ENCODE results near the gene BICD1. TPM values are rescaled to one million over a fixed set of nuclear protein-coding genes. Genes with fewer than 3 reads are reported as not detected.

The BICD1 gene
- total and polyA plus RNA-seq, 4 donors, result 6.1 to 22.9 (median 12.8) TPM

DNA sequence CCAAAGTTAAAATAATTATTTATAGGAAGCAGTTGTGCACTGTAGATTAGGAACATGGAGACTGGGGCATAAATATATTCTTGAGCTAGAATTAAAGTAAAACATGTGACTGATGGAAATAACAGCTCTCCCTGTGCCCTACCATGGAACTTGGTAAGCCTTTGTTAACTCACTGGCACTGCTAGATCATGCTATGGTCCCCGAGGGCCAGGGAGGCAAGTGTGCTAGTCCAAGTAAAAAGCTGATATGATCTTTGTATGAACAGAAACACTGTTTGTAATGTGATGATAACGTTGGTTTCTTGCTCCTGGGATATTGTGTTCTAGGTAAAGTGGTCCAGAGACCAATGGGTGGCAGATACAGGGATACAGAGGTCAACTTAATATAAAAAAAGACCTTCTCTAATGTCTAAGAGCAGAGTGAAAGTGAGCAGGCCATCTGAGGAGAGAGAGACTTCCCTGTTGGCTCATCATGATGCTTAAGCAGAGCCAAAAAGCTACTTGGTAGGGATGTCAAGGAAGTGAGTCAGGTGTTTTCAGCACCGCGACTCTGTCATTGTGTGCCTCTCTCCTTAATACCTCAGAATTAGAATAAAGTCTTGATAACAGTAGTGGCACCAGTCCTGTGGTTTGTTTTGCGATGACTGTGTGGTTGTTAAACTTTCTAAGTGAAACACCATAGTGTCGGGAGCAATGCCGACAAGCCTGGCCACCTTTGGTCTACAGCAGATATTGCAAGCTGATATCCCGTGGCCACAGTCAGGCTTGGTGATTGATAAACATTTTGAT lies 27.6 kb downstream of the BICD1 start:
- H3K27ac ChIP-seq (ENCODE audit: low read depth in 1 of 2, low read length in 1 of 2), result no peak overlapping the region
- ATAC-seq (ENCODE audit: insufficient read depth, low FRiP score) (no peak), DNase-seq (peak in 1 of 3 donors; percentile 12)
- H3K9ac ChIP-seq (ENCODE audit: insufficient read depth in 1 of 2, low read length in 2 of 2), result no peak overlapping the region
- peaks cover 0 to 6% (median 0%) of the 10 kb centered on the region in 5 donors for H3K4me1 ChIP-seq (ENCODE audit: control insufficient read depth in 5 of 5, insufficient read depth in 5 of 5, low read length in 5 of 5)
- H3K27me3 ChIP-seq (ENCODE audit: control insufficient read depth in 3 of 3, insufficient read depth in 3 of 3, low read length in 2 of 3), result no peaks in the 10 kb centered on the region
- H3K4me3 ChIP-seq, result no peak overlapping the region
- H3K36me3 ChIP-seq (ENCODE audit: control insufficient read depth in 4 of 4, insufficient read depth in 4 of 4, low read length in 4 of 4), result no peaks in the 10 kb centered on the region
- peaks cover 0 to 2% (median 0%) of the 10 kb centered on the region in 4 donors for H3K9me3 ChIP-seq (ENCODE audit: control insufficient read depth in 4 of 4, insufficient read depth in 3 of 4, low read length in 3 of 4)
- WGBS, 2 donors, result 30 to 56% methylated on average over 8 of the region's 8 CpGs
- TF ChIP-seq, protein P1, sequence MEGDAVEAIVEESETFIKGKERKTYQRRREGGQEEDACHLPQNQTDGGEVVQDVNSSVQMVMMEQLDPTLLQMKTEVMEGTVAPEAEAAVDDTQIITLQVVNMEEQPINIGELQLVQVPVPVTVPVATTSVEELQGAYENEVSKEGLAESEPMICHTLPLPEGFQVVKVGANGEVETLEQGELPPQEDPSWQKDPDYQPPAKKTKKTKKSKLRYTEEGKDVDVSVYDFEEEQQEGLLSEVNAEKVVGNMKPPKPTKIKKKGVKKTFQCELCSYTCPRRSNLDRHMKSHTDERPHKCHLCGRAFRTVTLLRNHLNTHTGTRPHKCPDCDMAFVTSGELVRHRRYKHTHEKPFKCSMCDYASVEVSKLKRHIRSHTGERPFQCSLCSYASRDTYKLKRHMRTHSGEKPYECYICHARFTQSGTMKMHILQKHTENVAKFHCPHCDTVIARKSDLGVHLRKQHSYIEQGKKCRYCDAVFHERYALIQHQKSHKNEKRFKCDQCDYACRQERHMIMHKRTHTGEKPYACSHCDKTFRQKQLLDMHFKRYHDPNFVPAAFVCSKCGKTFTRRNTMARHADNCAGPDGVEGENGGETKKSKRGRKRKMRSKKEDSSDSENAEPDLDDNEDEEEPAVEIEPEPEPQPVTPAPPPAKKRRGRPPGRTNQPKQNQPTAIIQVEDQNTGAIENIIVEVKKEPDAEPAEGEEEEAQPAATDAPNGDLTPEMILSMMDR (IDR thresholded peaks at IDR 0.05; ENCODE audit: control extremely low read depth, extremely low read depth), result no peak

- Histone ChIP-seq H3K36me3 (ENCODE audit: control insufficient read depth in 4 of 4, insufficient read depth in 4 of 4, low read length in 4 of 4) (no peaks in the 10 kb centered on the region), H3K27me3 (ENCODE audit: control insufficient read depth in 3 of 3, insufficient read depth in 3 of 3, low read length in 2 of 3) (no peaks in the 10 kb centered on the region), H3K4me3 (no peak overlapping the region), H3K27ac (ENCODE audit: low read depth in 1 of 2, low read length in 1 of 2) (no peak overlapping the region), H3K9me3 (ENCODE audit: control insufficient read depth in 4 of 4, insufficient read depth in 3 of 4, low read length in 3 of 4) (peaks cover 0 to 2% (median 0%) of the 10 kb centered on the region in 4 donors), H3K9ac (ENCODE audit: insufficient read depth in 1 of 2, low read length in 2 of 2) (no peak overlapping the region), H3K4me1 (ENCODE audit: control insufficient read depth in 5 of 5, insufficient read depth in 5 of 5, low read length in 5 of 5) (peaks cover 0 to 6% (median 0%) of the 10 kb centered on the region in 5 donors)
- TF ChIP-seq, protein P1 (IDR thresholded peaks at IDR 0.05; ENCODE audit: control extremely low read depth, extremely low read depth), result no peak
- DNase-seq (no peak), ATAC-seq (ENCODE audit: insufficient read depth, low FRiP score) (no peak)
- 92% methylated on average over 2 of the region's 2 CpGs for WGBS, 2 donors
Measured at GRCh38 chr12:32135967-32136366, 29.3 kb downstream of the BICD1 start.

GRCh38 chr12:32136404-32136803 lies 29.8 kb downstream of the BICD1 start:
- WGBS, 2 donors, result 71 to 79% methylated on average over 4 of the region's 4 CpGs
- Histone ChIP-seq H3K27me3 (ENCODE audit: control insufficient read depth in 3 of 3, insufficient read depth in 3 of 3, low read length in 2 of 3) (no peaks in the 10 kb centered on the region), H3K36me3 (ENCODE audit: control insufficient read depth in 4 of 4, insufficient read depth in 4 of 4, low read length in 4 of 4) (no peaks in the 10 kb centered on the region), H3K9me3 (ENCODE audit: control insufficient read depth in 4 of 4, insufficient read depth in 3 of 4, low read length in 3 of 4) (peaks cover 0 to 2% (median 0%) of the 10 kb centered on the region in 4 donors), H3K4me1 (ENCODE audit: control insufficient read depth in 5 of 5, insufficient read depth in 5 of 5, low read length in 5 of 5) (peaks cover 0 to 6% (median 0%) of the 10 kb centered on the region in 5 donors), H3K4me3 (no peak overlapping the region), H3K27ac (ENCODE audit: low read depth in 1 of 2, low read length in 1 of 2) (no peak overlapping the region), H3K9ac (ENCODE audit: insufficient read depth in 1 of 2, low read length in 2 of 2) (no peak overlapping the region)
- DNase-seq, result no peak
- TF ChIP-seq, protein P1 (IDR thresholded peaks at IDR 0.05; ENCODE audit: control extremely low read depth, extremely low read depth), result no peak
- ATAC-seq (ENCODE audit: insufficient read depth, low FRiP score), result no peak

Measured in lung (tissue), 12 donors.